IPS-15b (cell line): ENCODE results near the gene C22orf39.

ENCODE experiments used
- H3K27me3 ChIP-seq: one replicate; pipeline ENCODE4 v1.6.1; 2013; ENCODE audit warnings: low read length; ENCODE audit not compliant: control insufficient read depth, insufficient read depth
- H3K36me3 ChIP-seq: one replicate; pipeline ENCODE4 v1.6.1; 2013; ENCODE audit warnings: low read length; ENCODE audit not compliant: control insufficient read depth, insufficient read depth
- H3K4me1 ChIP-seq: one replicate; pipeline ENCODE4 v1.6.1; 2013; ENCODE audit warnings: mild to moderate bottlenecking, low read length; ENCODE audit not compliant: control insufficient read depth, insufficient read depth
- H3K4me3 ChIP-seq: one replicate; pipeline ENCODE4 v1.5.1; 2013; ENCODE audit warnings: low read depth, low read length
- H3K9ac ChIP-seq: one replicate; pipeline ENCODE4 v1.6.1; 2013; ENCODE audit warnings: low read depth, mild to moderate bottlenecking, low read length
- H3K9me3 ChIP-seq: one replicate; pipeline ENCODE4 v1.6.1; 2013; ENCODE audit warnings: mild to moderate bottlenecking, low read length; ENCODE audit not compliant: control insufficient read depth, insufficient read depth

The C22orf39 gene

GRCh38 chr22:19412923-19413322 lies 34.6 kb downstream of the C22orf39 start:
- Histone ChIP-seq H3K27me3 (no peaks in the 10 kb centered on the region), H3K36me3 (peaks cover 5% of the 10 kb centered on the region), H3K4me3 (no peak overlapping the region), H3K9ac (no peak overlapping the region), H3K9me3 (no peaks in the 10 kb centered on the region), H3K4me1 (no peaks in the 10 kb centered on the region)

GRCh38 chr22:19412478-19412877 lies 35.0 kb downstream of the C22orf39 start:
- H3K4me1 ChIP-seq: no peaks in the 10 kb centered on the region
- H3K27me3 ChIP-seq: no peaks in the 10 kb centered on the region
- H3K9me3 ChIP-seq: no peaks in the 10 kb centered on the region
- H3K4me3 ChIP-seq: no peak overlapping the region
- H3K9ac ChIP-seq: no peak overlapping the region
- peaks cover 9% of the 10 kb centered on the region for H3K36me3 ChIP-seq

GRCh38 chr22:19411690-19412045 lies 35.8 kb downstream of the C22orf39 start:
- peaks cover 10% of the 10 kb centered on the region for H3K36me3 ChIP-seq
- H3K27me3 ChIP-seq: no peaks in the 10 kb centered on the region
- no peak overlapping the region for H3K9ac ChIP-seq
- no peak overlapping the region for H3K4me3 ChIP-seq
- H3K4me1 ChIP-seq: no peaks in the 10 kb centered on the region
- H3K9me3 ChIP-seq: no peaks in the 10 kb centered on the region

- no peaks in the 10 kb centered on the region for H3K27me3 ChIP-seq
- no peaks in the 10 kb centered on the region for H3K9me3 ChIP-seq
- H3K36me3 ChIP-seq: peaks cover 14% of the 10 kb centered on the region
Measured at GRCh38 chr22:19410941-19411689, 36.4 kb downstream of the C22orf39 start.

GRCh38 chr22:19407649-19408606 lies 39.6 kb downstream of the C22orf39 start:
- no peak overlapping the region for H3K4me3 ChIP-seq
- H3K4me1 ChIP-seq: no peaks in the 10 kb centered on the region
- no peaks in the 10 kb centered on the region for H3K27me3 ChIP-seq
- H3K9me3 ChIP-seq: no peaks in the 10 kb centered on the region
- peaks cover 23% of the 10 kb centered on the region for H3K36me3 ChIP-seq
- no peak overlapping the region for H3K9ac ChIP-seq

More at GRCh38 chr22:19410941-19411689, 36.4 kb downstream of the C22orf39 start:
- no peak overlapping the region for H3K4me3 ChIP-seq
- H3K9ac ChIP-seq: no peak overlapping the region
- H3K4me1 ChIP-seq: no peaks in the 10 kb centered on the region

DNA sequence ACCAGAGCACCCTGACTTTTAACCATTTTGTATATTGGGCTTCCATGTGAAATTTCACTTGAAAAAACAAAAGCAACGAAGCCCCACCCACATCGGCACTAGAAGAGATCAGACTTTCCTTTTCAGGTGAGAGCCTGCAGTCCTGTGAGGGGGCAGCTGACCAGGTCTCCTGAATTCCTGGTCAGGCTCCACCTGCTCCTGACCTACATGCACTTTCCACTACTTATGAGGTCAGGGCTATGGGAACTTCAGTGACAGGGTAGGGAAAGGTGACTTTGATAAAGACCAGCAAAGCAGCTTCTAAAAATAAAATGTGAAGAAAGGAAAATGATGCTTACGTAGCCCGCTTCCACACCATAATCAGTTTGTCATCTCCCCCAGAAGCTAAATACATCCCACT lies 40.7 kb downstream of the C22orf39 start:
- no peaks in the 10 kb centered on the region for H3K9me3 ChIP-seq
- no peak overlapping the region for H3K4me3 ChIP-seq
- peaks cover 23% of the 10 kb centered on the region for H3K36me3 ChIP-seq
- no peaks in the 10 kb centered on the region for H3K4me1 ChIP-seq
- H3K27me3 ChIP-seq: no peaks in the 10 kb centered on the region
- no peak overlapping the region for H3K9ac ChIP-seq

- no peaks in the 10 kb centered on the region for H3K4me1 ChIP-seq
- no peaks in the 10 kb centered on the region for H3K27me3 ChIP-seq
- H3K4me3 ChIP-seq: no peak overlapping the region
- peaks cover 26% of the 10 kb centered on the region for H3K36me3 ChIP-seq
- H3K9ac ChIP-seq: no peak overlapping the region
- H3K9me3 ChIP-seq: no peaks in the 10 kb centered on the region
Measured at GRCh38 chr22:19406281-19406811, 41.2 kb downstream of the C22orf39 start.

- Histone ChIP-seq H3K36me3 (peaks cover 31% of the 10 kb centered on the region), H3K9ac (no peak overlapping the region), H3K4me3 (no peak overlapping the region), H3K9me3 (no peaks in the 10 kb centered on the region), H3K27me3 (no peaks in the 10 kb centered on the region), H3K4me1 (no peaks in the 10 kb centered on the region)
Measured at GRCh38 chr22:19405652-19406051, 41.9 kb downstream of the C22orf39 start.

DNA sequence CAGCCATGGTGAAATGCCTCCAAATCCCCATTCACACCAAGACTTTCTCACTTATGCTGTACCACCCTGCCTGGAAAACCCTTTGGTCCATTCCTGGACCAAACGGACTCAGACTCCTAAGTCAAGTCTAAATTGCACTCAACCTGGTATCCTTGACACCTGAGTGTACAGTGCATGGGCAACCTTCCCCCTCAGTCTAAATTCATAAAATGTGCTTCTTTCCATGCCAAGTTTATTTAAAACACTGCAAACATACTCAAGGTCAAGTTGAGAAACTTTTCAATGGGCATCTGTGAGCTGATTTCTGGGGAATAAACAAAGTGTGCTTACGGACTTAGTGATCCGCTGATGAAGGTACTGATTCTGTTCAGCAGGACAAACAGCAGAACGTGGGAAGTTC lies 42.4 kb downstream of the C22orf39 start:
- no peaks in the 10 kb centered on the region for H3K27me3 ChIP-seq
- H3K9me3 ChIP-seq: no peaks in the 10 kb centered on the region
- no peak overlapping the region for H3K9ac ChIP-seq
- H3K4me3 ChIP-seq: no peak overlapping the region
- peaks cover 34% of the 10 kb centered on the region for H3K36me3 ChIP-seq
- H3K4me1 ChIP-seq: no peaks in the 10 kb centered on the region

GRCh38 chr22:19404676-19405075 lies 42.8 kb downstream of the C22orf39 start:
- Histone ChIP-seq H3K36me3 (peaks cover 34% of the 10 kb centered on the region), H3K9ac (no peak overlapping the region), H3K27me3 (no peaks in the 10 kb centered on the region), H3K4me3 (no peak overlapping the region), H3K4me1 (no peaks in the 10 kb centered on the region), H3K9me3 (no peaks in the 10 kb centered on the region)

- H3K9ac ChIP-seq: no peak overlapping the region
- no peaks in the 10 kb centered on the region for H3K27me3 ChIP-seq
- H3K9me3 ChIP-seq: no peaks in the 10 kb centered on the region
- no peak overlapping the region for H3K4me3 ChIP-seq
- no peaks in the 10 kb centered on the region for H3K4me1 ChIP-seq
- H3K36me3 ChIP-seq: peaks cover 32% of the 10 kb centered on the region
Measured at GRCh38 chr22:19402642-19403191, 44.8 kb downstream of the C22orf39 start.
